ENCODE data around the gene INHA. TPM values are rescaled to one million over a fixed set of nuclear protein-coding genes. Genes with fewer than 3 reads are reported as not detected.

Gene INHA
- total and polyA plus RNA-seq, 12 donors, result 18.9 to 704 (median 43.1) TPM

DNA sequence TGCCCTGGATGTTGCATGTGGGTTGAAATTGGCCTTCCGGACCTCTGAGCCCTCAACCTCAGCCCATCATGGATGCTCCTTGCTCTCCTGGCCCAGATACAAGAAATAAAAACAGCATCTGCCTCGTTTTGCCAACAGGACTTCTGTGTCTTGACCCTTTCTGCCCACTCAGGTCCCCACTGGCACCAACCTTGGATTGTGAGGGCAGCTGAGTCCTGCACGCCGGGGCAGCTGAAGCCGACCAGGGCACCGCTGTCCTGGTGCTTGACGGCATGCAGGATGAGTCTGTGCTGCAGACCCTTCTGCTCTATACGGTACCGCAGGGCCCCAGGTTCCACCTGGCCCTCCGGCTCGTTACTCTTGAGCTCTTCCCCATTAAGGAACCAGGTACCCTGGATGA lies 5.5 kb upstream of the INHA start:
- DNase-seq, result no peak
- intact Hi-C loops (cut with DNase I), result no loop called here
- peaks cover 8 to 10% of the 10 kb centered on the region in 2 donors for H3K4me1 ChIP-seq (replicated peaks in 1 of 2)
- H3K27me3 ChIP-seq, result no peaks in the 10 kb centered on the region
- H3K4me3 ChIP-seq, result no peak overlapping the region
- H3K36me3 ChIP-seq (replicated peaks in 1 of 2), result peaks cover 0 to 23% of the 10 kb centered on the region in 2 donors
- WGBS, 4 donors, result 86 to 93% (median 91%) methylated on average over 10 to 11 of the region's 11 CpGs
- no peak overlapping the region for H3K27ac ChIP-seq
- no peaks in the 10 kb centered on the region for H3K9me3 ChIP-seq (replicated peaks in 1 of 3)
- TF ChIP-seq, protein P1, sequence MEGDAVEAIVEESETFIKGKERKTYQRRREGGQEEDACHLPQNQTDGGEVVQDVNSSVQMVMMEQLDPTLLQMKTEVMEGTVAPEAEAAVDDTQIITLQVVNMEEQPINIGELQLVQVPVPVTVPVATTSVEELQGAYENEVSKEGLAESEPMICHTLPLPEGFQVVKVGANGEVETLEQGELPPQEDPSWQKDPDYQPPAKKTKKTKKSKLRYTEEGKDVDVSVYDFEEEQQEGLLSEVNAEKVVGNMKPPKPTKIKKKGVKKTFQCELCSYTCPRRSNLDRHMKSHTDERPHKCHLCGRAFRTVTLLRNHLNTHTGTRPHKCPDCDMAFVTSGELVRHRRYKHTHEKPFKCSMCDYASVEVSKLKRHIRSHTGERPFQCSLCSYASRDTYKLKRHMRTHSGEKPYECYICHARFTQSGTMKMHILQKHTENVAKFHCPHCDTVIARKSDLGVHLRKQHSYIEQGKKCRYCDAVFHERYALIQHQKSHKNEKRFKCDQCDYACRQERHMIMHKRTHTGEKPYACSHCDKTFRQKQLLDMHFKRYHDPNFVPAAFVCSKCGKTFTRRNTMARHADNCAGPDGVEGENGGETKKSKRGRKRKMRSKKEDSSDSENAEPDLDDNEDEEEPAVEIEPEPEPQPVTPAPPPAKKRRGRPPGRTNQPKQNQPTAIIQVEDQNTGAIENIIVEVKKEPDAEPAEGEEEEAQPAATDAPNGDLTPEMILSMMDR (IDR thresholded peaks at IDR 0.05), result no peak
- no peak for TF ChIP-seq POLR2A (IDR thresholded peaks at IDR 0.05)

DNA sequence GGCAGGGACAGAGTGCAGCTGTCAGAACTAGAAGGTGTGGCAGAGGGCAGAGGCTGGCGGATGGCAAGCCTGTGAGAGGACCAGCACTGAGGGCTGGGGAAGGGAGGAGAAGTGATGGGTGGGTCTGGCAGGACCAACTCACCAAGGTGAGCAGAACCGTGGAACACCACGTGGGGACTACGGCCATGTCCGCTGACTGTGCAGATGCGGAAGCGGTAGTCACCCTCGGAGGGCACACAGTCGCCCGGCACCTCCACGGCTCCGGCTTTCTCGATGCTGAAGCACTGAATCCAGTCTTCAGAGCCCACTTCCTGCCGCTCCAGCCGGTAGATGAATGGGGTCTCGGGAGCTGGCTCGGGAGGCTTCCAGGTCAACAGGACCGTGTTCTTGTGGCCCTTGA lies 5.0 kb upstream of the INHA start:
- H3K27me3 ChIP-seq, result no peaks in the 10 kb centered on the region
- intact Hi-C loops (cut with DNase I), result no loop called here
- H3K4me1 ChIP-seq (replicated peaks in 1 of 2), result peaks cover 10 to 13% of the 10 kb centered on the region in 2 donors
- TF ChIP-seq POLR2A (IDR thresholded peaks at IDR 0.05), result no peak
- TF ChIP-seq, protein P1 (IDR thresholded peaks at IDR 0.05), result no peak
- H3K36me3 ChIP-seq (replicated peaks in 1 of 2), result peaks cover 0 to 23% of the 10 kb centered on the region in 2 donors
- H3K4me3 ChIP-seq, result no peak overlapping the region
- 92 to 95% (median 92%) methylated on average over 11 to 18 of the region's 18 CpGs for WGBS, 4 donors
- H3K9me3 ChIP-seq (replicated peaks in 1 of 3), result no peaks in the 10 kb centered on the region
- no peak for DNase-seq
- no peak overlapping the region for H3K27ac ChIP-seq

DNA sequence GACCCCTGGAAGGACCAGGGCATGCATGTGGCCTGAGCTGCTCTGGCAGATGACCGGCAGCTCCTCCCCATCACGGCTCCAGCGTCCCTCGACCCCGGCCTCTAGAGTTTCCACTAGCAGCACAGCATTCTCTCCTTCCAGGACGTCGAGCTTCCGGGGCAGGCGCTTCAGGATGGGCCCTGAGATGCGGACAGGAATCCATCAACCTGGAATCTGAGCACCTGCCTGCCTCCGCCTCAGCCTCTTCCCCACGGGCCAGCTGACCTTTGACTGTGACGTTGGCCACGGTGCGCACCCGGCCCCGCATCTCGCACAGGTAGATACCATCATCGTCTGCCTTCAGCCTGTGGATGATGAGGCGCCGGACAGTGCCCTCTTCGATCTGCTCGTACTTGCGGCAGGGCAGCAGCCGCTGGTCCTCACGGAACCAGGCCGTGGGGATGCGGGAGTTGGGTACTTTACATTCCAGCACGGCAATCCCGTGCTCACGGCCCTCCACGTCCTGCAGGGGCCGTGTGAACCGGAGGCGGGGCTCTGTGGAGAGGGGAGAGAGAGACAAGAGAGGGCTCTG lies 4.2 kb upstream of the INHA start:
- Histone ChIP-seq H3K27me3 (no peaks in the 10 kb centered on the region), H3K36me3 (replicated peaks in 1 of 2) (peaks cover 0 to 23% of the 10 kb centered on the region in 2 donors), H3K27ac (no peak overlapping the region), H3K9me3 (replicated peaks in 1 of 3) (no peaks in the 10 kb centered on the region), H3K4me1 (replicated peaks in 1 of 2) (peaks cover 10 to 16% of the 10 kb centered on the region in 2 donors), H3K4me3 (no peak overlapping the region)
- WGBS, 4 donors, result 90 to 93% (median 92%) methylated on average over 24 to 35 of the region's 35 CpGs
- no peak for DNase-seq
- TF ChIP-seq, protein P1 (IDR thresholded peaks at IDR 0.05), result no peak
- TF ChIP-seq POLR2A (IDR thresholded peaks at IDR 0.05), result no peak
- intact Hi-C loops (cut with DNase I), result no loop called here

DNA sequence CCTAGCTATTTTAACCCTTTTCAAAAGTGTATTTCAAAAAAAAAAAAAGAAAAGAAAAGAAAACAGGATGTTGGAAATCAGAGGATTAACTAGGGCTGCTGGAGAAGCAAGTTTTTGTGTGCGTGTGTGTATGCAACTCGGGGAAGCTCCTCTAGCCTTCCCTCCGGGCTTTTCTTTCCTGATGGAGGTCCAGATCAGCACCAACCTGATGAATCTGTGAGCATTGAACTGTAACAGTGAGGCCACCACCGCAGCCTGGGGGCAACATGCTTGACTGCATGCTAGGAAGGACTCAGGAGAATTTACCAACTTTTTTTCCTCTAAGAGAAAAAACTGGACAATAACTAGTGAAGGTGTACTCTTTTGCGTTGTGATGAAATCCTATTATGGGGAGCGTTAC lies 3.1 kb upstream of the INHA start:
- TF ChIP-seq POLR2A (IDR thresholded peaks at IDR 0.05), result no peak
- TF ChIP-seq, protein P1 (IDR thresholded peaks at IDR 0.05), result no peak
- Histone ChIP-seq H3K4me3 (no peak overlapping the region), H3K27ac (no peak overlapping the region), H3K4me1 (replicated peaks in 1 of 2) (peaks cover 10 to 16% of the 10 kb centered on the region in 2 donors), H3K9me3 (replicated peaks in 1 of 3) (no peaks in the 10 kb centered on the region), H3K36me3 (replicated peaks in 1 of 2) (peaks cover 0 to 22% of the 10 kb centered on the region in 2 donors), H3K27me3 (no peaks in the 10 kb centered on the region)
- intact Hi-C loops (cut with DNase I), result no loop called here
- no peak for DNase-seq
- WGBS, 4 donors, result 85 to 94% (median 91%) methylated on average over 6 of the region's 6 CpGs

All from adrenal gland (tissue), 12 donors.